Hematopoietic multipotent progenitor cell treated with erythropoietin and hydrocortisone succinate and interleukin-3 and kit ligand, for 15 days (in vitro differentiated cells): ENCODE data around the gene ASB1.

Experiments
- DNase-seq: peaks from one replicate; pipeline ENCODE4 v3.0.0-alpha.2; 2015; ENCODE audit warnings: low spot score

ASB1 gene

DNA sequence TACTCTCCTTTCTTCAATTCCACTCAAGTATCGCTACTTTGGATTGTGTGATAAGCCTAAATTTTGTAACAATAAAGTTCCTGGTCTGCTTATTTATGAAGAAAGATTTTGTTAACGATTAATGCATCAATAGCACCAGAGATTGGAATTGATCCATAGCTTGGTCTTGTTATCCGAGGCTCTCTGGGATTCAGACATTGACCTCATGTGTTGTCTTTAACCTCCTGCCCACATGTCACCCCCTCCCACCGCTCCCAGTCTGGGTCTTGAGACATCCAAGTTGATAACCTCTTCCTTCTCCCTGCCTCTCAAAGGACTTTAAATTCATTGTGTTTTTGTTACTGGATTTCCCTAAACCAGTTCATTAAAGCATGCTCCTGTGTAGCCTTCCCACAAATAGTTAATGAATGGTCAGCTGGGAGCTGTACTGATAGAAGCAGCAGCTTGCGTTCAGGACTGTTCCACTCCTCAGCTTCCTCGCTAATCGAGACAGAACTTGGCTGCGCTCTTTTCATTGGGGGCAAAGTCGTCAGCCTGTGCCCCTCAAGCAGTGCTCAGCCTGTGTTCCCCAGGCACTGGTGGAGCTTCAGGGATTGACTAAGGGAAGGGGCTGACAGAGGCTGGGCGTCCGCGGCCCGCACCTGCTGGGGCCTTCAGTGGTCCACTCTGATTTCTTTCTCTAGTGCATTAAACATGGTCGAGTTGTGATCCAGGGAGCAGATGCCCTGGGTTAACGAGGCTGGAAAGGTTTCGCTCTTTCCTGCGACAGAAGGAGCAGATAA is 18.9 kb downstream of the ASB1 start:
- no peak for DNase-seq

DNA sequence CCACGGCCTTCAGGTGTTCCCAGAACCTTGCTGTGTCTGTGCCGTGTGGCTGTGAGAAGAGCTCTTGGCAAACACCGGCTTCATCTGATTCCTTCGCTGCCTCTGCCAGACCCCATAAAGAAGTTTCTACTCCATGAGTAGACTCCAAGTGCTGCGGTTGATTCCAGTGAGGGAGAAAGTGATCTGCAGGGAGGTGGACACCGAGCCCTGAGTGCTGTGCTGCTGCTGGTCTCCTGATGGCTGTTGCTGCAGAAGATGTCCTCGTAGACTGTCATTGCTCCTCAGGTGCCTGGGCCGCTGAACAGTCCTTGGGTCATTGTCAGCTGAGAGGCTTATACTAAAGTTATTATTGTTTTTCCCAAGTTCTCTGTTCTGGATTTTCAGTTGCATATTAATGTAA is 19.6 kb downstream of the ASB1 start:
- DNase-seq, result no peak

DNA sequence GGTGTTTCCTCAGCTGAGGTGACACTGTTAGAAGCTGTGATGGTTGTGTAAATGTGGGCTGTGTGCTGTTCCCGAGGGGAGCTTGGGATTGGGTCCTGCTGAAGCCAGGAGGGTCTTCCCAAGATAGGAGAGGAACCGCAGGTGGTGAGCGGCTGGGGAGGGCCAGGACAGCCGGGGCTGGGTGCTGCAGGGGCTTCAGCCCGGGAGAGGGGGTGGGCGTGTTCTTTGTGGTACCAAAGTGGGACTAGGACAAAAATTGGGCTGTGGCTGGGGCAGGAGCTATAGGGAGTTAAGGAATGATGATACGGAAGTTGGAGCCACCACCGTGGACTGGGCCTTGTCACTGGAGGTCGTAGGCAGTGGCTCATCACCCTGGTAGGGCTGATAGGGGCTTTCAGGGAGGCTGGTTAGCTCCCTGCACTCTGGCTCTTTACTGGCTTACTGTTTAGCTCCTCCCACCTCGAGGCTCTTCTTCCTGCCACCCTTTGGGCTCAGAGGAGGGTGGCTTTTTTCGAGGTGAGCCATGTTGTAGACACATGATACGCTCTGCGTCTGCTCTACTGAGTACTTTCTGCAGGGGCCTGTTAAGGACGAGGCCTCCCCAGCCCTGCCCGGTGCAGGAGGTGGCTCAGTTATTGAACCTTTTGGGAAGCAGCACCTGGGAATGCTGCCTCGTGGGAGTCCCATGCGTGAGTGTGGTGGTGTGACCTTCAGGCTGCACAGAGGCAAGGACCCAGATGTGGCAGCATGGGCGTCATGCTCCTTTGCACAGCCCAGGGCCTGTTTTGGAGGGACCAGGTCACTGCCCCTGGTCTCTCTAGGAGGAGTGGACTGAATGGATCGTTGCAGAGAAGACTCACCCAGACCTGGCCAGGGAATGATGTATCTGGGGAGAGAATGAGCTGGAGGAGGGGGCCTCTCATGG is 21.6 kb downstream of the ASB1 start:
- no peak for DNase-seq

DNA sequence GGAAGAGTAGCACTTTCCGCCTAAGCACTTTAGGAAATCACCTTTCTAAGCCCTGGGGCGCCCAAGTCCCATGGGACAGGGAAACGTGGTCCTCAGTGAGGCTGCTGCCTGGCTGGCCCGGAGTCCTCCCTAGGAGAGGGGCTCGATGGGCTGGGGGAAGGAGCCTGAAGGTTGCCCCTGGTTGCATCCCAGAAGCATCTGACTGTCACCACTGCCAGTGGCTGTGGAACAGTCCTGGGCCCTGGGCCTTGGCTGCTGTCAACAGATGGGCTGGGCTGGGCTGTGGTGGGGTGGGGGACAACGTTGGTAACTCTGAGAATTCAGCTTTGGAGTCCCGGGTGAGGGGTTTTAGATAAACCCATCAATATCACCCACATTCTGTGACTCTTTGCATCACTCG is 22.5 kb downstream of the ASB1 start:
- no peak for DNase-seq

DNA sequence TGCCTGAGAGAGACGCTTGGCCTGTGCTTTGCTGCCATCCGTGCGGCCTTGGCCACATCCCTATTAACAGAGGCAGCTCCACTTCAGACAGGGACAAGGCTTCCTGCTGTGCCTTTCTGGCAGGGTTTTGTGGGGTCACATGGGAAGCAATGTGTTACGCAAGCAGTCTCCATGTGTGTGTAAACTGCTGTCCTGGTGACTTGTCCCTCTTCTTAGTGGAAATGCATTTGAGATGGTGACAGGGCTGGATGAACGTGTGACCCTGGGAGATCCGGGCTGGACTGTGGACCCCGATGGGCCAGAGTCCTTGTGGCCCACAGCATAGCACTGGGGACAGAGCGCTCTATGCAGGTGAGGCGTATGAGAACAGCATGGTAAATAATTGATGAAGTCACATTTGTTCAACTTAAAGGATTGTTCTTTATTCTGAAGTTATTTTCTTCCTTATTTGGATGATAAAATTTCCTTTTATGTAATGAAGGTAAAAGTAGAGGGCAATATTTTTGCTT is 23.2 kb downstream of the ASB1 start:
- no peak for DNase-seq

DNA sequence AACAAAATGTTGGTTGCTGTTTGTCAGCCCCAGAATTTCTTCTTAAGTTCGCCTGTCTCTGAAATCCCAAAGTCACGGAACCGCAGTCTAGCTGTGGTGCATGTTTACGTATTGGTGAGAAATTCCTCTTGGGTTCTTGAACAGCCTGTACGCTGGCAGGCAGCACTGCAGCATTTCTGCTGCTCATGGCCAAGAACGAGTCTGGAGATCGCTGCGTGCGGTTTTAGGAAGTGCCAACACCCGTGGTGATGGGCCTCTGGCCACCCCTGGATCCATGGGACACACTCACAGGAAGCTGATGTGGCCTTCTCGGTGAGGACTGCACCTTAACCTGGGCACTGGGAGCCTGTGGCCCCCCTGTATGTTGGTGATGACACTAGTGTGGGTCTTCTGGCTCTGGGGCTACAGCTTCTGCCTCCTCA is 23.7 kb downstream of the ASB1 start:
- no peak for DNase-seq

DNA sequence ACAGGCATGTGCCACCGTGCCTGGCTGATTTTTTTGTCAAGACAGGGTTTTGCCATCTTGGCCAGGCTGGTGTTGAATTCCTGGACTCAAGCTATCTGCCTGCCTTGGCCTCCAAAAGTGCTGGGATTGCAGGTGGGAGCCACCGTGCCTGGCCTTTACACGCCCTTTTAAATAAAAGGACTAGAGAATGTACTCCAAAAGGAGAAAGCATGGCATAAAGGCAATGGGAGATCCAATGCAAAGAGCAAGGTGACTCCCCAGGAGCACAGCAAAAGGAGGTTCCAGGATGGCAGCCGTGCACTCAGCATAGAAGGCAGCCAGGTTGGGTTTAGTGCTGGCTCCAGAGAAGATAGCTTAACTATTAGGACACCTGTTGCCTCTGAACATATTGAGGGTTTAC is 27.1 kb downstream of the ASB1 start:
- DNase-seq, result no peak

DNA sequence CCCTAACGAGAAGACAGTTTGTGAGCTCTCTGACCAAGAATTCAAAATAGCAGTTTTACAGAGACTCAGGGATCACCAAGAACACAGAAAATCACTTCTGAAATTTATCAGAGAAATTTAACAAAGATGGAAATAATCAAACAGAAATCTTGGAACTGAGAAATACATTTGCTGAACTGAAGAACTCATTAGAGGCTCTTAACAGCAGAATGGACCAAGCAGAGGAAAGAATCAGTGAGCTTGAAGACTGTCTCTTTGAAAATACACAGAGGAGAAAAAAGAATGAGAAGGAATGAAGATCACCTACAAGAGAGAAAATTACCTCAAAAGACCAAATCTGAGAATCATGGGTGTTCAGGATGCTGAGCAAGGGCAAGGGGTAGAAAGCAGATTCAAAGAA is 29.7 kb downstream of the ASB1 start:
- DNase-seq, result no peak

DNA sequence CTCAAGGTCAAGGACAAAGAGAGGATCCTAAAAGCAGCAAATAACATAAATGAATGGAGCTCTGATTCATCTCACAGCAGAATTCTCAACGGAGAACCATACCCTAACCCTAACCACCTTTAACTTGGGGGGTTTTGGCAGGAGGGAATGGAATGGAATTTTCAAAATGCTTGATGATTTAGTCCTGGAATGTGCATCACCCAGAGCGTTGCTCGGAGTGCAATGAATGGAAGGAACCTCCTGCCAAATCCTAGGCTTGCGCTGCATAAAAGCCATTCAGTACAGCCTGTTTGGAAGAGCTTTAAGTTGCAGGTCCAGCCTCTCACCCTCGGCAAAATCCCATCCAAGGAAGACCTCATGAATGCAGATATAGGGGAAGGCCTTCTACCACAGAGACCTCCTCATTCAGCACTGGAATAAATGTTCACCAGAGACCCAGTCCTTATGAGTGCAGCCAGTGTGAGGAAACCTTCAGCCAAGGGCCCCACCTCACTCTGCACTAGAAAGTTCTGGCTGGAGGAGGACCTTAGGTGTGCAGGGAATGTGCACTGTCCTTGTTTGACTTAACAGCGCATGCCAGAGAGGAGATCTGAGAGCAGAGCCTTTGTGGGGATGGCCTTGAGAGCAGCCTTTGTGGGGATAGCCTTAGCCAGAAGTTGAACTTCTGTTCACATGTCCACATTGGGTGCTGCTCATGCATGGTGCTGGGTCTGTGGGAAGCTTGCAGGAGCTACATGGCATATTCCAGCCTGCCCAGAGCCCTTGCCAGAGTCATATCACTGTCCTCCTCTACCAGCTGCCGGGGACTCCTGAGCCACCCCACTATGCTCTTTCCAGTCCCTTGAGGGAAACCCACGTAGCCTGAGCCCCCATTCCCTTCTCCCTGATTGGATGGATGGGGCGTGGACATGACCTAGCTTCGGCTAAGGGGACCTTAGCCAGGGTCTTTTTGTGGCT is 30.5 kb downstream of the ASB1 start:
- no peak for DNase-seq

DNA sequence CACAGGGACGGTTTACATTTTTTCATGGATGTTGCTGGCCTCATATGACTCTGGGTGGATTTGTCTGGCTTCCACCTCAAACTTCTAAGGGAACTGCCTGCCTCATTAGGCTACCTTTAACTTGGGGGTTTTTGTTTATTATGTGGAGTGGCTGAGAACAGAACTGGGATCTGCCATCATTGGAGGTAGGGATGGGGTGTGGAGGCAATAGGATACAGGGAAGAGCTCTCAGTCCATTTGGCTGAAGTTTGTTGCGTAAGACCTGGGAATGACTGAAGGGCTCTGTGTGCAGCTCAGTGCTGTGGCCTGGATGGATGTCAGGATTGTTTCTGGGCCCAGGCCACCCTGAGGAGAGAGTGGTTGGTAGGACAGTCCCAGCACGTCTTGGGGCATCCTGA is 31.2 kb downstream of the ASB1 start:
- DNase-seq, result no peak

DNA sequence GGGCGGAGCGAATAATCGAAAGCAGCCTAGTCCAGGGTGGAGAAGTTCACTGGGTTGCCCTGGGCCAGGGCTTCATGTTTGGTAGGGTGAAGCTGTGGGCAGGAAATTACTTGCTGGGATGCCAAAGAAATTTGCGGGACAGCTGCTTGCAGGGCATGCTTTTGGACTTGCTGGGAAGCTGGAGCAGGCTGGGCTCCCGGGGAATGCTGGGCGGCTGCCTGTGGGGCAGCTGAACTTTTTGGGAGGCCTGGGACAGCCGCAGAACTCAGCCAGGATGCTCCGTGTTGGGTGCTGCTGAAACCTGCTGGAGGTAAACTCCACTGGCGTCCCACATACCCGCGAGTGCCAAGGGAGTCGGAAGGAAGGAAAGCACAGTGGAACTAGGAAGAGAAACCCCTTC is 31.9 kb downstream of the ASB1 start:
- no peak for DNase-seq

DNA sequence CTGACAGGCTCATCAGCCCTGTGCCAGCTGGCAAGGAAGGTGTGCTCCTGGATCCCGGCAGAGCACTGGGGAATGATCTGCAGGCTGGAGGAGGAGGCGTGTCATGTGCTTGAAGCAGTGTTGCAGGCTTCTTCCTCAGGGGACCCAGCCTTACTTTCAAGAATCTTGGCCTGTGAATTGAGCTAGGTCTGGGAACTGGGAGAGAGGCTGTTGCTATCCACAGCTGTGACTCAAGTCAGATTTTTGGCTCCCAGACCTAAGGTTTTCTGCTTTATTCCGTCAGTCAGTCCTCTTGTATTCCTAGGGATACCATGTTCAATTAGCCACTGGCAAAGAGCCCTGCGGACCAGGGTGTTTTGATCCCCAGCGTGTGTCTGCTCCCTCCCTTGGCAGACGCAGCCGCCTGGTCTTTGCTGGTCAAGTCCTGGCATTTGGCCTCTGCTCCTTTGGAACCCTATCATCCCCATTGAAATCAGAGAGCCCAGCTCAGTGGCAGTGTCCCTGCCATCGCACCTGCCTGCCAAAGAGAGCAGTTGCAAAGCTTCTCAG is 32.4 kb downstream of the ASB1 start:
- DNase-seq, result no peak

DNA sequence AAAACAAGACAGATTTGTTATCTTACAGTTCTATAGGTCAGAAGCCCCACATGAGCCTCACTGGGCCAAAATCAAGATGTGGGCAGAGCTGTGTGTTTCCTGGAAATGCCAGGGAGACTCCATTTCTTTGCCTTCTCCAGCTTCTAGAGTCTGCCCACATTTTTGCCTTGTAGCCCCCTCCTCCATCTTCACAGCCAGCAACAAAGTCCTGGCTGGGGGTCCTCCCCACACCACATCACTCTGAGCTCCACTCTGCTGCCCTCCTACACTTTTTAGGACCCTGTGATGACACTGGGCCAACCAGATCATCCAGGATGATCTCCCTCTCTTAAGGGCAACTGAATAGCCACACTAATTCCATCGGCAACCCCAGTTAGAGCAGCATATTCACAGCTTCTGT is 34.3 kb downstream of the ASB1 start:
- DNase-seq, result no peak

DNA sequence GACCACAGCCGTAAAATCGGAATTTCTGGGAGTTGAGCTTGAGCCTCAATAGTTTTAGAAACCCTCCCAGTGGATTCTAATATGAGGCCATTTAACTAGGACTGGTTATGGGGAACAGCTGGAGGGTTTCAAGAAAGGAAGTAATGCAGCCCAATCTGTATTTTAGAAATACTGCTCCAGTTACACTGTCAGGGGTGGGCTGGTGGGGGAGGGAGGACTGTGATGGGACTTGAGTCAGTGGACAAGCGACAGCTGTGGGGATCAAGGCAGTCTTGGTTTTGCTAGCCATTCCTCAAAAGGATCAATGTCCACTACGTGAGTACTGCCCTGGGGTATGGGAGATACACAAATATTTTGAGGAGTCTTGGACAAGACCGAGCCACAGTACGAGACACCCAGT is 34.8 kb downstream of the ASB1 start:
- no peak for DNase-seq

DNA sequence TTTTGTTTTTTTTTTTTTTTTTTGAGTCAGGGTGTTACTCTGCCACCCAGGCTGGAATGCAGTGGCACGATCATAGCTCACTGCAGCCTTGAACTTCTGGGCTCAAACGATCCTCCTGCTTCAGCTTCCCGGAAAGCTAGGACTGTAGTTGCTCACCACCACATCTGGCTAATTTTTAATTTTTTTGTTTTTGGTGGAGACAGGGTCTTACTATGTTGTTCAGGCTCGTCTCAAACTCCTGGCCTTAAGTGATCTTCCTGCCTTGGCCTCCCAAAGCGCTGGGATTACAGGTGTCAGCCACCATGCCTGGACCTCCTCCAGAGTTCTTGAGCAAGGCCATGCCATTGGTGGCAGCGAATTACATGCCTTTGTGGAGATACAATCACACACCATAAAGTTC is 35.2 kb downstream of the ASB1 start:
- no peak for DNase-seq

DNA sequence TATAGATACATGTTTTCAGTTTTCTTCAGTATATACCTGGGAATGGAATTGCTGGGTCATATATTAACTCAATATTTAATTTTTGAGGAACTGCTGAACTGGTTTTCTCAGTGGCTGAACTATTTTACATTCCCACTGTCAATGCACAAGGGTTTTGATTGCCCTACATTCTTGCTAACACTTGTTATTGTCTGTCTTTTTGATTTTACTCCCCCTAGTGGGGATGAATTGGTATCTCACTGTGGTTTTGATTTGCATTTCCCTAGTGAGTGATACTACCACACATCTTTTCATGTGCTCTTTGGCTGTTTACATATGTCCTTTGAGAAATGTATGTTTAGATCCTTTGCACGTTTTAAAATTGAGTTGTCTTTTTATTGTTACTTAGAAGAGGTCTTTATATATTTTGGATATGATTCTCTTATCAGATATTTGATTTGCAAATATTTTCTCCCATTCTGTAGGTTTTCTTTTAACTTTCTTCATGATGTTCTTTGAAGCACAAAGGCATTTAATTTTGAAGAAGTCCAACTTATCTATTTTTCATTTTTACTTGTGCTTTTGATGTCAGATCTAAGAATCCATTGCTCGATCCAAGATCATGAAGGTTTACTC is 36.2 kb downstream of the ASB1 start:
- peak; percentile 78 for DNase-seq

DNA sequence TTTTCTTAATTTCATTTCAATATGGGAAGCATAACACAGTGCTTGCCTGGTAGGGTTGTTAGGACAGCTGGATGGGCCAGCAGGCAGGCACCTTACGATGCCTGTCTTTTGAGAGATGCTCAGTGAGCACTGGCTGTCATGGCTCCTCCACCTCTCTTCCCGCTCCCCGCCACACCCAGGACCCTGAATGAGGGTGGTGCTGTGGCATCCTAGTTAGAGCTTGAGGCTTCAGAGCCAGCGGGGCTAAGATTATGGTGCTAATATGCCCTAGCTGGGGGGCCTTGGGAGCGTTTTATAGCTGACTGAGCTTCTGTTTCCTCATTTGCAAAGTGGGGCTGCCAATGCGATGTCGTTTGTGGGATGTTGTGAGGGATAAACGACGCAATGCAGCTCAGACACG is 37.7 kb downstream of the ASB1 start:
- DNase-seq, result no peak

DNA sequence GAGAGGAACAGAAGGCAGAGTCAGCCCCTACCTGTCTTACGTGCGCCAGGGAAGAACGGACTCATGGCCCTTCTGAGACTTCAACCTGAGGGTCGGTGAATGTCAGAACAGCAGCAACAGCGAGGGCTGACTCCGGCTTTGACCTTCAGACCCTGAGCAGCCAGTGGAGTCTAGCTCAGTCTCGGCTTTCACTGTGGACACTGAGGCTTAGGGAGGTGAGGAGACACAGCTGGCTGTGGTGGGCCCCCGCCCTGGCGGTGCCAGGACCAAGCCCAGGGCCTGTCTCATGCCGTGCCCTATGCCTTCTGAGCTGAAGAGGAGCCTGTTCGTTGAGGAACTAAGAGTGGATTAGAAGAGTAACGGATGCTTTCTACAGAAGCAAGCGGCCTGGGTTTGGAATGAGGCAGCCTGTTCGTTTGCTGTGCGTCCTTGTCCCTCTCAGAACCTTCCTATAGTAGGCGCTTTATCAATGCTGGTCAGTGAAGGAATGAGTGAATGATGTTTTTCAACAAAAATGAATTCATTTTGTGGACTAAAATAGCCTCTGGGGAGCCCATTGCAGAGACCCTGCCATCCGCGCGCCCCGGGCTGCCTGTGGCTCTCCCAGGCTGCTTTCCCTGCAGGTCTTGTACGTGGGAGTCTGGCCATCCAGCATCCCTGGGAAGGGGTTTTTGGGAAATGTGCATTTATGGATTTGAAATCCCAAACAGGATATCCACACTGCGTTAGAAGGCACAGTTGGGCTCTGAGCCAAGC is 38.9 kb downstream of the ASB1 start:
- DNase-seq, result no peak

DNA sequence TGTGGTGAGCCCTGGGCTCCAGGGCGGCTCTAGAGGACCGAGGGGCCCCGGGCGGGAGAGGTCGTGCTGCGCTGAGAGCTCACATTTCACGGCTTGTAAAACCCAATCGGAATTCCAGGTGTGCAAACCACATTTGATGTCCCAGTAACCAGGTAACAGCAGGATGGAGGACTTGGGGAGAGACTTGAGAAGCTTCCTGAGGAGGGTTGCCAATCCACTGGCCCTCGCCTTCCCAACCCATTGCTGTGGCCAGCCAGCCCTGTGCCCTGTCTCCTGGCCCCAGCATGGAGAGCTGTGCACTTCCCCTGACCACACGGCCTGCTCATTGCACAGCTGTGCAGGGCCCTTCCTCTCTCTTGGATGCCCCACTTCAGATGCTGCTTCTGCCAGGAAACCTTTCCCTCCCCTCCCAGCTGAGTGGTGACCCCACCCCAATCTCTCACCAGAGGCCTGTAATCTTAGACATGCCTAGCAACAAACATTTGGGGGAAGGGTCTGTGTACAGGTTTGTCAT is 39.6 kb downstream of the ASB1 start:
- DNase-seq, result no peak

DNA sequence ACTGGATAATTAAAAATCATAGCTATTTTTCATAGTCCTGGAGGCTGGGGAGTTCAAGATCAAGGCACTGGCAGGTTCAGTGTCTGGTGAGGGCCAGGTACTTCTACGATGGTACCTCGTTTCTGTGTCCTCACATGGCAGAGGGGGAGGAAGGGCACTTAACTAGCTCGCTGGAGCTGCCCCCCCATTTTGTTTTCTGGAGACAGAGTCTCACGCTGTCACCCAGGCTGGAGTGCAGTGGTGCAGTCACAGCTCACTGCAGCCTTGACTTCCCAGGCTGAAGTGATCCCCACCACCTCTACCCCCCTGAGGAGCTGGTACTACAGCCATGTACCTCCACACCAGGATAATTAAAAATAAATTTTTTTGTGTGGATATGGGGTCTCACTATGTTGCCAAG is 40.3 kb downstream of the ASB1 start:
- no peak for DNase-seq
